GM18508 (cell line): ENCODE results near the gene KMT2E.

Source experiments
- ATAC-seq: cut with Tn5 transposase; IDR thresholded peaks from one replicate; pipeline ENCODE4 v1.9.1; 2021; ENCODE audit warnings: moderate number of reproducible peaks; ENCODE audit not compliant: insufficient read depth, unreplicated experiment

Gene KMT2E

DNA sequence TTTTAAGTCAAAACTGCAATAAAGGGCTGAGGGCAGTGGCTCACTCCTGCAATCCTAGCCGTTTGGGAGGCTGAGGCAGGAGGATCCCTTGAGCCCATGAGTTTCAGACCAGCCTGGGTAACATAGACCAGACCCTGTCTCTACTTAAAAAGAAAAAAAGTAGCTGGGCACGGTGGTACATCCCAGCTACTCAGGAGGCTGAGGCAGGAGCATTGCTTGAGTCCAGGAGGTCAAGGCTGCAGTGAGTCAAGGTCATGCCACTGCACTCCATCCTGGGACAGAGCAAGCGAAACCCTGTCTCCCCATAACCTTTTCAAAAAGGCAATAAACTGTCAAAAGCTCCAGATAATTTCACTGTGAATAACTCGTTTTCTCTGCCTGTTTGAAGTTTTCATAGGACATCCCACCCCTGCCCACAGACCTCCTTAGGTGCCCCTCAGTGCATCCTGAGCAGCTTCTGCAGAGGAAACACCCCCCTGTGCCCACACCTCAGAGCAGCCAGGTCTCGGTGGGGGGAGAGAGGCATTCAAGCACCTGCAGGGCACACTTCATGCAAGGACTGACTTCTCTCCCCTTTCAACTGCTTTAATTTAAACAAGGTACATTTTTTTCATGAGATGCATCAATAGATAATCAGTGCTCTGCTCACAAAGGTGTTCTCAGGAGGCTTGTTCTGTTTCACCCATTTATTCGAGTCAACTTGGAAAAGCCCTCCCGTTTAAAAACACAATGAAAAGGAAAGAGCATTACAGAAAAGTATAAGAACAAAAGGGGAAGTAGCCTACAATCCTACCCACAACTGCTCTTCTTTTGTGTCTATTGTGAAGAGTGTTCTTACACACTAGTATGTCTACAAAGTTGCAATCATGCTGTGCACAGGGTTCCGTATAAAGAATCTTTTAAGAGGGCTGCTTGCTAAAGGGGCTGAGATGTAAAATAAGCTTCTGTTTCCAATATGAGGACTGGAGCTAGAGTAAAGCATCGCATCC is 104.9 kb downstream of the KMT2E start:
- ATAC-seq: no peak

GRCh38 chr7:105122619-105123018 is 108.6 kb downstream of the KMT2E start:
- ATAC-seq: no peak

- no peak for ATAC-seq
These were observed 111.7 kb downstream of the KMT2E start for GRCh38 chr7:105125745-105126144.

DNA sequence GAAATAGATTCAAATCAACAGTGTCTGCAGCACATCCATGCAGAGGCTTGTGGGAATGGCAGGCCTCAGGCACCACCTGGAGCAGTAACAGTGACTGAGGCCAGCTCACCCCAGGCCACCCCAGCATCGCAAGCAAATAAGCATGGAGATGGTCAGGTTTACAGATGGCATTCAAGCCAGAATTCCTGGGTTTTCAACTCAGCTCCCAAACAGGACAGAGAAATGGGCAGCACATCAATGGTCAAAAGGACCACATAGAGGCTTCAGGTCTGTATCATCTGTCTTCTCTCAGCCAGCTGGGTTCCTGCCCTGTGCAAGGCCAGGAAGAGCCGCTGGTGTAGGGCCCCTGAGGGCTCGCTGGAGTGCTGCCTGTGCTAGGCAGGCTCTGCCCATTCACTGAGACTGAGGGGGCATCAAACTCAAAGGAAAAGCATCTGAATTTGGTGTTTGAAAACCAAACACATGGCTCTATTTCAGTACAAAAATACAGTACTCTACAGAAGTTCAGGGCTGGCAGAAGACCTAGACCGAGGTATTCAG is 112.5 kb downstream of the KMT2E start:
- no peak for ATAC-seq

GRCh38 chr7:105127179-105127578 is 113.2 kb downstream of the KMT2E start:
- ATAC-seq: no peak

DNA sequence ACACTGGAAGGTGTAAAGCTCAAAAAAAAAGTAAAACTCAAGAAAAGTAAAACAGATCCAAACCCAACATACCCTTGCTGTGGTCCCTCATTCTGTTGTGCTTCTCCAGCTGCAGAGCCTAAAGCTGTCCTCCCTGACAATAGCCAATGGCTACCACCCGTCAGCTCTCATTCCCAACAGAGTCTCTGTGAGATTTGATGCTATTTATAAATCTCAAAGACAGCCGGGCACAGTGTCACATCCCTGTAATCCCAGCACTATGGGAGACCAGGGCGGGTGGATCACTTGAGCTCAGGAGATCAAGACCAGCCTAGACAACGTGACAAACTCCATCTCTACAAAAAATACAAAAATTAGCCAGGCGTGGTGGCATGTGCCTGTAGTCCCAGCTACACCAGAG is 116.0 kb downstream of the KMT2E start:
- ATAC-seq: no peak

GRCh38 chr7:105130580-105130979 is 116.6 kb downstream of the KMT2E start:
- no peak for ATAC-seq

DNA sequence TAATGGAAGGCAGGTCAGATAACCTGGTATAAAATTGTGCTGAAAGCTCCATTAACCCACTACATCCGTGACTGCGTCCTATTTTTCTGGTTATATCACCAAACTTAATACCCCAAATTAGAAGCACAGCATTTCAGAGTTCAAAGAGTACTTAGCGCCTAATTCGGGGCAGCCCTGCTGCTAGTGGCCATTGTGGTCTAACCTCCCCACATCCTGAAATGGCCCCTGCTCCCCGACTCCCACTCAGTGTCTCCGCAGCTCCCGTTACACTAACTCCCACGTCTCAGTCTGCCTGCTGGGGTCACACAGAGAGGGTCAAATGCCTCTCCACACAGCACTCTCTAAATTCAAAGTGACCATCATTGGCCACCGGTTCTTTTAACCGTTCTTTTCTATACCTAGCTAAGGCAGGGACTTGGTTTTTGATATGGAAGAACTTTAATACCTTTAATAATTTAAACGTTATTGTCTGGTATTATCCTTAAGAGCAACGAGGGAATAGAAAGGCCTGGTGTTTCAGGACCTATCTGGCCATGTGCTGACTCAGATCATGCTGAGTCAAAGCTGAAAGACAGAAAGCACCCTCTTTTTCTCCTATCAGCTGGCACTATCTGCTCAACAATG is 117.1 kb downstream of the KMT2E start:
- ATAC-seq: peak; percentile 67

DNA sequence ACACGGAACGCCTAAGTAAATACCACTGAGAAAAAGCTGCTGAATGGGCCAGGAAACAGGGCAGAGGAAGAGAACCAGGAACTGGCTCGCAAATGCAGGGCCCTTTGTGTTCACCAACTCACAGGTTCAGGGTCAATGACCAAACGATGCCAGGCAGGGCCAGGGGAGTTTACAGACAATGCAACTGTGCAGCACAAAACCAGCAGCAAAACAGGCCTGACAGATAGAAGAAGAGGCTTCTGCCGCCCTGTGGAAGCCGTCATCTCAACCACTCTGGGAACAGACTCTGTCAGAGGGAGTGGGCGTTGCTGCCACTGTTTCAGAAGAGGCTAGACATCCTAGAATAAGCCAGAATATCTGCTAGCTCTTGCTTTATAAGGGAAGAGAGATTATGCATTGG is 117.9 kb downstream of the KMT2E start:
- no peak for ATAC-seq

DNA sequence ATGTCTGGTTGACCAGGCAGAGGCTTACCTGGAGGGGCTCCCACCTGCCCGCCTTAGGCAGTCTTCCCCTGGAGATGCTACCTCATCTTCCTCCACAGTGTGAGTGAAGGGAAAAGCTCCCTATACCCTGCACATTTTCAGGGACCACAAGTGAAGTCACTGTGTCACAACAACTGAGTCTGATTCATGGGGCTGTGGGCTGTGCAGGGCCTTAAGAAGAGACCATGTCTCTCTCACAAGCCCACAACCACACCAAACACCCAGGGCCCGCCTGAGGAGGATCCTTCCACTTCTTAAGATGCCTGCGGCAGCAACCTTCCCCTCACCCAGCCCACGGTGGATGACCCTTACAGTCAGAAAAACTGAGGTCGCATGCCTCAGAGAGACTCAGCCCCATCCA is 118.3 kb downstream of the KMT2E start:
- ATAC-seq: no peak

DNA sequence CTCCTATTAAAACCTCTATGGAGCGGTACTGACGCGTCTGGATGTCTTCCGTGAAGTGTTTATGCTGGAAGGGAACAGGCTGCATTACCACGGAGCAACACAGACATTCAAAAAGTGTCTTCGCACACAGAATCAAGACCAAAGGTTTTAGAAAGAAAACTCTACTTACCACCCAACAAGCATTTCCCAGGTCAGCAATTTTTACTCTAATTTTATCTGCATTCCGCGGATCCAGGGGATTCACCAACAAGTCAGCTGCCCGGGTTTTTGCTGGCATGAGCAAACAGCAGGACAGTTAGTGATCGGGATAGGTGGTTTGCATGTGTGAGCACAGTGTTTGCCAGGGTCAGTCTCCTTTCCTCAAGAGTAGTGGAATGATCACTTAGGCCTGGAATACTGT is 118.8 kb downstream of the KMT2E start:
- ATAC-seq: no peak

DNA sequence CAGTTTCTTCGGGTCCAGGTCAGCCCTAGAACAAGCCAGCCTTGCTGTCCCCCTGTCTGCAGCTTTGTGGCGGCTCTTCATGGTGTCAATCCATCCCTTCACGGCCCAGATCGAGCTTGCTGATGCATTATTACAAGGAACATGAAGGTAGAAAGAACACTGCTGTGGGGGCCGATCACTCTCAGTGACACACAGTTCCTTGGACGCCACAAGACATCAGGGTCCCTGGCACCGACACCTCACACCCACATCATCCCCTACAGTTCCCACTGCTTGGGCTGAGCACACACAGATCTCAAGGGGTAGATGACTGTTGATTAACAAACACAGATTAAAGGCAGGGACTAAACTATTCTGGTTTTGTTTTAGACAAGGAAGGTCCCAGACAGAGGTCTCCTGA is 119.4 kb downstream of the KMT2E start:
- no peak for ATAC-seq

- no peak for ATAC-seq
These were observed 120.1 kb downstream of the KMT2E start for GRCh38 chr7:105133986-105134655.

- no peak for ATAC-seq
These were observed 122.2 kb downstream of the KMT2E start for GRCh38 chr7:105136221-105136620.

GRCh38 chr7:105137898-105138297 is 123.9 kb downstream of the KMT2E start:
- ATAC-seq: no peak

GRCh38 chr7:105139381-105139780 is 125.4 kb downstream of the KMT2E start:
- ATAC-seq: no peak

GRCh38 chr7:105141068-105141467 is 127.1 kb downstream of the KMT2E start:
- no peak for ATAC-seq

- ATAC-seq: no peak
These were observed 135.8 kb downstream of the KMT2E start for GRCh38 chr7:105149827-105150226.

GRCh38 chr7:105151152-105151551 is 137.1 kb downstream of the KMT2E start:
- ATAC-seq: no peak

- no peak for ATAC-seq
These were observed 139.5 kb downstream of the KMT2E start for GRCh38 chr7:105153531-105153930.

- ATAC-seq: no peak
These were observed 140.1 kb downstream of the KMT2E start for GRCh38 chr7:105154084-105154483.
